Fibroblast of lung (primary cell): ENCODE measurements around the gene TNFSF12. TPM values are rescaled to one million over a fixed set of nuclear protein-coding genes. Genes with fewer than 3 reads are reported as not detected.

Source experiments
- DNase-seq, 2 donors: peaks; one replicate each; pipeline versions ENCODE4 v3.0.0 to v3.0.0-alpha.2; 2010; ENCODE audit warnings: low read depth in 2 of 2
- H2AFZ ChIP-seq: 2 replicates; pipeline ENCODE4 v1.5.1; 2012; ENCODE audit warnings: low read length, control low read depth, inconsistent platforms
- H3K27ac ChIP-seq: 2 replicates; pipeline ENCODE4 v1.5.1; 2011; ENCODE audit warnings: low read length, control low read depth; ENCODE audit not compliant: insufficient read depth
- H3K27me3 ChIP-seq: 2 replicates; pipeline ENCODE4 v1.5.1; 2011; ENCODE audit warnings: mild to moderate bottlenecking, low read length; ENCODE audit not compliant: control insufficient read depth, insufficient read depth
- H3K36me3 ChIP-seq: 2 replicates; pipeline ENCODE4 v1.5.1; 2011; ENCODE audit warnings: low read length; ENCODE audit not compliant: control insufficient read depth, insufficient read depth
- H3K4me1 ChIP-seq: 2 replicates; pipeline ENCODE4 v1.5.1; 2011; ENCODE audit warnings: low read length; ENCODE audit not compliant: control insufficient read depth, insufficient read depth; ENCODE audit errors: extremely low read depth
- H3K4me2 ChIP-seq: 2 replicates; pipeline ENCODE4 v1.5.1; 2011; ENCODE audit warnings: low read length, control low read depth; ENCODE audit not compliant: insufficient read depth; ENCODE audit errors: extremely low read depth
- H3K4me3 ChIP-seq, 4 experiments: fragments of 200-600 bp in 1 of 4; sonication (generic) in 1 of 4; replicated peaks in 1 of 4; 2 replicates each; pipeline ENCODE4 v1.5.1; 2011 to 2016; ENCODE audit warnings: low read length in 4 of 4, low read depth in 3 of 4, mild to moderate bottlenecking in 3 of 4, control low read depth in 2 of 4, inconsistent platforms in 1 of 4, mixed read lengths in 1 of 4; ENCODE audit not compliant: insufficient read depth in 1 of 4; ENCODE audit errors: control extremely low read depth in 1 of 4
- H3K79me2 ChIP-seq: 2 replicates; pipeline ENCODE4 v1.5.1; 2012; ENCODE audit warnings: mild to moderate bottlenecking, low read length, inconsistent platforms; ENCODE audit not compliant: control insufficient read depth, insufficient read depth
- H3K9ac ChIP-seq: 2 replicates; pipeline ENCODE4 v1.5.1; 2011; ENCODE audit warnings: mild to moderate bottlenecking, low read length, control low read depth; ENCODE audit not compliant: insufficient read depth
- H3K9me3 ChIP-seq: 2 replicates; pipeline ENCODE4 v1.5.1; 2012; ENCODE audit warnings: low read depth, low read length; ENCODE audit not compliant: control insufficient read depth, insufficient read depth
- H4K20me1 ChIP-seq: 2 replicates; pipeline ENCODE4 v1.5.1; 2011; ENCODE audit warnings: low read length; ENCODE audit not compliant: control insufficient read depth, insufficient read depth; ENCODE audit errors: extremely low read depth
- EZH2 ChIP-seq: IDR thresholded peaks from 2 replicates; pipeline ENCODE4 v1.5.1; 2012; ENCODE audit warnings: low read length, control low read depth, mild to moderate bottlenecking; ENCODE audit errors: missing control alignments
- polyA minus RNA-seq: library from RNA; depleted of rRNA, polyadenylated mRNA; stranded (reverse); fragments of >200 nt; gene quantifications from 2 replicates; pipeline ENCODE4 v1.2.3, GENCODE V29; 2011; ENCODE audit warnings: low replicate concordance
- polyA plus RNA-seq, 2 donors: library from polyadenylated mRNA; depleted of rRNA in 1 of 2; stranded (reverse) in 1 of 2; unstranded in 1 of 2; fragments of >200 nt; gene quantifications; 2 replicates each; pipeline ENCODE4 v1.2.1, GENCODE V29; 2011 to 2012; ENCODE audit warnings: missing spikeins in 1 of 2
- total RNA-seq: library from RNA; depleted of rRNA; stranded (reverse); fragments of >200 nt; gene quantifications from 2 replicates; pipeline ENCODE4 v1.2.1, GENCODE V29; 2014
- TF ChIP-seq, protein P1 (sequence below), 2 donors: IDR thresholded peaks in 1 of 2; conservative IDR thresholded peaks in 1 of 2; 1 replicate in 1 of 2; 2 replicates in 1 of 2; pipeline ENCODE4 v1.5.1; 2011 to 2012; ENCODE audit warnings: low read length in 2 of 2, control low read depth in 1 of 2, inconsistent platforms in 1 of 2, low read depth in 1 of 2, mild to moderate bottlenecking in 1 of 2

Gene TNFSF12
- total RNA-seq, result 5.1 and 9.6 TPM in 2 replicates
- polyA plus RNA-seq, result 34.4 and 35.9 TPM in 2 replicates
- 33.5 and 34.1 TPM in 2 replicates for polyA plus RNA-seq (2012)
- polyA minus RNA-seq, result 11.9 and 17.6 TPM in 2 replicates

DNA sequence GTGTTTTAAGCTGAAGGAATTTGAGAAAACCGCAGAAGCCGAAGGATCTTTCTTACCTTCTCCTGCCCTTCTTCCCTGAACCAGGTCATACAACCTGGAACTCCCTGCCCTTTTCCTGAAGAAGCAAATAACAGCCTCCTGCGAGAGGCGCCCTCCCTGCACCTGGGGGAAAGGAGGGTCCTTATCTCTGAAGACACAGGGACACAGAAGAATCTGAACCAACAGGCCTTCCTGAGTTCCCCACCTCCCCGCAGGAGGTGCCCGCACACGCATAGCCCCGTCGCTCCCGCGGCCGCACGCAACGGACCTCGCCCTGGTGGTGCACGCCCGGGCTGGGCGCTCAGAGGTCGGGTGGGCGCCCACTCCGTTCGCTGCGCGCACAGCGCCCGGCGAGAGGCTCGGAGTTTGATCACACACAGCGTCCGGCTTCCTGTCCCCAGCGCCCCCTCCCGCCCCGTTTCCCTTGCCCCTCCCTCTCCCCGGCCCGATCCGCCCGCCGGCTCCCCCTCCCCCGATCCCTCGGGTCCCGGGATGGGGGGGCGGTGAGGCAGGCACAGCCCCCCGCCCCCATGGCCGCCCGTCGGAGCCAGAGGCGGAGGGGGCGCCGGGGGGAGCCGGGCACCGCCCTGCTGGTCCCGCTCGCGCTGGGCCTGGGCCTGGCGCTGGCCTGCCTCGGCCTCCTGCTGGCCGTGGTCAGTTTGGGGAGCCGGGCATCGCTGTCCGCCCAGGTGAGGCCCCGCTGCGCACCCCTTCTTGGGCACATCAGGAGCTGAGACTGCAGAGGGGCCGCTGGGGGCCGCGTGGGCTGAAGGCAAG lies at the start of gene TNFSF12:
TSS of gene TNFSF12 (plus strand) at position 474 of the 816 bp plus-strand sequence. CDS start at position 570, 96 bp downstream.
- Histone ChIP-seq H3K9me3 (no peaks in the 10 kb centered on the region), H2AFZ (peak within 1 kb of the TSS; percentile 87), H3K36me3 (no peaks in the 10 kb centered on the region), H3K79me2 (no peaks in the 10 kb centered on the region), H4K20me1 (no peaks in the 10 kb centered on the region), H3K4me1 (peaks cover 4% of the 10 kb centered on the region), H3K27me3 (no peaks in the 10 kb centered on the region), H3K4me3 (peak within 1 kb of the TSS; percentile 51 to 73 (median 60)), H3K4me2 (peak within 1 kb of the TSS; percentile 95), H3K27ac (no peak within 1 kb of the TSS), H3K9ac (peak within 1 kb of the TSS; percentile 66)
- DNase-seq, result peak; percentile 25 to 38
- TF ChIP-seq, protein P1, sequence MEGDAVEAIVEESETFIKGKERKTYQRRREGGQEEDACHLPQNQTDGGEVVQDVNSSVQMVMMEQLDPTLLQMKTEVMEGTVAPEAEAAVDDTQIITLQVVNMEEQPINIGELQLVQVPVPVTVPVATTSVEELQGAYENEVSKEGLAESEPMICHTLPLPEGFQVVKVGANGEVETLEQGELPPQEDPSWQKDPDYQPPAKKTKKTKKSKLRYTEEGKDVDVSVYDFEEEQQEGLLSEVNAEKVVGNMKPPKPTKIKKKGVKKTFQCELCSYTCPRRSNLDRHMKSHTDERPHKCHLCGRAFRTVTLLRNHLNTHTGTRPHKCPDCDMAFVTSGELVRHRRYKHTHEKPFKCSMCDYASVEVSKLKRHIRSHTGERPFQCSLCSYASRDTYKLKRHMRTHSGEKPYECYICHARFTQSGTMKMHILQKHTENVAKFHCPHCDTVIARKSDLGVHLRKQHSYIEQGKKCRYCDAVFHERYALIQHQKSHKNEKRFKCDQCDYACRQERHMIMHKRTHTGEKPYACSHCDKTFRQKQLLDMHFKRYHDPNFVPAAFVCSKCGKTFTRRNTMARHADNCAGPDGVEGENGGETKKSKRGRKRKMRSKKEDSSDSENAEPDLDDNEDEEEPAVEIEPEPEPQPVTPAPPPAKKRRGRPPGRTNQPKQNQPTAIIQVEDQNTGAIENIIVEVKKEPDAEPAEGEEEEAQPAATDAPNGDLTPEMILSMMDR (conservative IDR thresholded peaks at IDR 0.05 in 1 of 2, IDR thresholded peaks at IDR 0.05 in 1 of 2; ENCODE audit: low read depth in 1 of 2, low read length in 2 of 2), result peak; percentile 14
- no peak for TF ChIP-seq EZH2

GRCh38 chr17:7499161-7499560 lies 49.7 kb upstream of the TNFSF12 start:
- Histone ChIP-seq H3K36me3 (peaks cover 49% of the 10 kb centered on the region), H3K9ac (no peak overlapping the region), H3K27me3 (no peaks in the 10 kb centered on the region), H3K4me2 (no peak overlapping the region), H2AFZ (no peak overlapping the region), H3K4me1 (no peaks in the 10 kb centered on the region), H3K9me3 (no peaks in the 10 kb centered on the region), H3K79me2 (peaks cover 23% of the 10 kb centered on the region), H3K27ac (no peak overlapping the region), H4K20me1 (no peaks in the 10 kb centered on the region), H3K4me3 (no peak overlapping the region)
- TF ChIP-seq EZH2, result no peak
- TF ChIP-seq, protein P1 (conservative IDR thresholded peaks at IDR 0.05 in 1 of 2, IDR thresholded peaks at IDR 0.05 in 1 of 2; ENCODE audit: low read depth in 1 of 2, low read length in 2 of 2), result no peak
- DNase-seq, result no peak

DNA sequence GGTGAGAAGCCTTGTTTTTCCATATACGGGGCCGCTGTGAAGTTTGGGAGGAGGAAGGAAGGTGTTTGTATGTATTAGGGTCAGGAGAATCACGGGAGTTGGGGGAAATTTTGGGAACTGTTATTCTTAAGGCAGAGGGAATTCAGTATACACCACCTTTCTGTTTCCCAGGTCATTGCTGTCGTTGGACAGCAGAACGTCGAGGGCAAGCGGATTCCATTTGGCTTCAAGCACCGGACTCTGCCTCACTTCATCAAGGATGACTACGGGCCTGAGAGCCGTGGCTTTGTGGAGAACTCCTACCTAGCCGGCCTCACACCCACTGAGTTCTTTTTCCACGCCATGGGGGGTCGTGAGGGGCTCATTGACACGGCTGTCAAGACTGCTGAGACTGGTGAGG lies 47.1 kb upstream of the TNFSF12 start:
- Histone ChIP-seq H4K20me1 (no peaks in the 10 kb centered on the region), H3K9ac (no peak overlapping the region), H3K4me3 (no peak overlapping the region), H2AFZ (no peak overlapping the region), H3K27me3 (no peaks in the 10 kb centered on the region), H3K36me3 (peaks cover 44% of the 10 kb centered on the region), H3K27ac (no peak overlapping the region), H3K9me3 (no peaks in the 10 kb centered on the region), H3K79me2 (peaks cover 1% of the 10 kb centered on the region), H3K4me2 (no peak overlapping the region), H3K4me1 (no peaks in the 10 kb centered on the region)
- no peak for TF ChIP-seq EZH2
- TF ChIP-seq, protein P1 (conservative IDR thresholded peaks at IDR 0.05 in 1 of 2, IDR thresholded peaks at IDR 0.05 in 1 of 2; ENCODE audit: low read depth in 1 of 2, low read length in 2 of 2), result no peak
- DNase-seq, result no peak
